ENCODE measurements around the gene GRID1.

The GRID1 gene

GRCh38 chr10:86058964-86059363, 307.6 kb downstream of the GRID1 start:
- Histone ChIP-seq H3K36me3 (ENCODE audit: low read depth) (no peaks in the 10 kb centered on the region), H3K9me3 (ENCODE audit: severe bottlenecking) (no peaks in the 10 kb centered on the region), H3K4me3 (ENCODE audit: severe bottlenecking) (no peak overlapping the region), H3K27me3 (ENCODE audit: insufficient read depth, poor library complexity, severe bottlenecking) (peaks cover 4% of the 10 kb centered on the region), H3K4me1 (ENCODE audit: insufficient read depth, poor library complexity, severe bottlenecking) (no peaks in the 10 kb centered on the region), H3K27ac (ENCODE audit: poor library complexity, severe bottlenecking) (no peak overlapping the region)
- TF ChIP-seq CTCF (IDR thresholded peaks at IDR 0.05; ENCODE audit: poor library complexity, severe bottlenecking): no peak
- ATAC-seq (ENCODE audit: low read depth) (no peak), DNase-seq (ENCODE audit: low spot score) (no peak)

GRCh38 chr10:86057708-86058107, 308.9 kb downstream of the GRID1 start:
- ATAC-seq (ENCODE audit: low read depth): no peak
- TF ChIP-seq CTCF (IDR thresholded peaks at IDR 0.05; ENCODE audit: poor library complexity, severe bottlenecking): no peak
- H3K4me3 ChIP-seq (ENCODE audit: severe bottlenecking): no peak overlapping the region

DNA sequence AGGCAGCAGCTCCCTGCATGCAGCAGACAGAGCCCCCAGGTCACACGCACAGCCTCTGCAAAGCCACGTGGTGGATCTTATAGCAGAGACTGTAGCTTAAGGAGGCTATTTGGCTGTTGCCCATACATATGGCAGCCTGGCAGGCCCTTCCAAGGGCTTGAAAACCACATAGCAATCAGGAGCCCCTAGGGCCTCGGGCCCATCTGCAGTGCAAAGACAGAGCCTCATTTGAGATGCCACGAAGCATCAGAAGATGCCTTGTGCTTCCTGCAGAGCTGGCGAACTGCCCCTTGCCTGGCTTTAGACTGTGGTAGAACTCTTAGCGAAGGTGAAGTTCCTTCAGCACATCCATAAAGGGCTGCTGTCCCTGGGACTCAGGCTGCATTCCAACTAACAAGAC, 309.9 kb downstream of the GRID1 start:
- ATAC-seq (ENCODE audit: low read depth) (no peak), DNase-seq (ENCODE audit: low spot score) (no peak)
- no peaks in the 10 kb centered on the region for H3K36me3 ChIP-seq (ENCODE audit: low read depth)
- H3K9me3 ChIP-seq (ENCODE audit: severe bottlenecking): no peaks in the 10 kb centered on the region
- peaks cover 4% of the 10 kb centered on the region for H3K27me3 ChIP-seq (ENCODE audit: insufficient read depth, poor library complexity, severe bottlenecking)
- no peak overlapping the region for H3K4me3 ChIP-seq (ENCODE audit: severe bottlenecking)
- TF ChIP-seq CTCF (IDR thresholded peaks at IDR 0.05; ENCODE audit: poor library complexity, severe bottlenecking): no peak
- H3K27ac ChIP-seq (ENCODE audit: poor library complexity, severe bottlenecking): no peak overlapping the region
- H3K4me1 ChIP-seq (ENCODE audit: insufficient read depth, poor library complexity, severe bottlenecking): no peaks in the 10 kb centered on the region

More at GRCh38 chr10:86057708-86058107, 308.9 kb downstream of the GRID1 start:
- Histone ChIP-seq H3K4me1 (ENCODE audit: insufficient read depth, poor library complexity, severe bottlenecking) (no peaks in the 10 kb centered on the region), H3K36me3 (ENCODE audit: low read depth) (no peaks in the 10 kb centered on the region), H3K27ac (ENCODE audit: poor library complexity, severe bottlenecking) (no peak overlapping the region), H3K9me3 (ENCODE audit: severe bottlenecking) (no peaks in the 10 kb centered on the region), H3K27me3 (ENCODE audit: insufficient read depth, poor library complexity, severe bottlenecking) (peaks cover 4% of the 10 kb centered on the region)
- no peak for DNase-seq (ENCODE audit: low spot score)

DNA sequence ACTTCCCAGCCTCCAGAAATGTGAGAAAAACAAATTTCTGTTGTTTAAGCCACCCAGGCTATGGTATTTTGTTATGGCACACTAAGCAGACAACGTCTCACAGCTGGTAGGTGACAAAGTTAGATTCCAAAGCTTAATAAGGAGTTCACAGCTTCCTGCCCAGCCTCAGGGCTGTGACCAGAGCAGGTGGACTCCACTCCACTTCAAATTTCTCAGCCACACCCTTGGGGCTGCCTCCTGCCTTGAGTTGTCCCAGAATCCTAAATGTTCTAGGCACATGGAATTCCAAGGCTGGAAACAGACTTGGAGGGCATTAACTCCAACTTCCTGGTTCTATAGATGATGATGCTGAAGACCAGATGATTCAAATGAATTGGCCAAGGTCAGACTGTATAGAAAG, 310.7 kb downstream of the GRID1 start:
- no peaks in the 10 kb centered on the region for H3K4me1 ChIP-seq (ENCODE audit: insufficient read depth, poor library complexity, severe bottlenecking)
- H3K27ac ChIP-seq (ENCODE audit: poor library complexity, severe bottlenecking): no peak overlapping the region
- DNase-seq (ENCODE audit: low spot score) (no peak), ATAC-seq (ENCODE audit: low read depth) (no peak)
- no peaks in the 10 kb centered on the region for H3K9me3 ChIP-seq (ENCODE audit: severe bottlenecking)
- H3K27me3 ChIP-seq (ENCODE audit: insufficient read depth, poor library complexity, severe bottlenecking): peaks cover 4% of the 10 kb centered on the region
- H3K36me3 ChIP-seq (ENCODE audit: low read depth): no peaks in the 10 kb centered on the region
- H3K4me3 ChIP-seq (ENCODE audit: severe bottlenecking): no peak overlapping the region
- TF ChIP-seq CTCF (IDR thresholded peaks at IDR 0.05; ENCODE audit: poor library complexity, severe bottlenecking): no peak

- Histone ChIP-seq H3K4me1 (ENCODE audit: insufficient read depth, poor library complexity, severe bottlenecking) (no peaks in the 10 kb centered on the region), H3K4me3 (ENCODE audit: severe bottlenecking) (no peak overlapping the region), H3K36me3 (ENCODE audit: low read depth) (no peaks in the 10 kb centered on the region), H3K27ac (ENCODE audit: poor library complexity, severe bottlenecking) (no peak overlapping the region), H3K9me3 (ENCODE audit: severe bottlenecking) (no peaks in the 10 kb centered on the region), H3K27me3 (ENCODE audit: insufficient read depth, poor library complexity, severe bottlenecking) (no peaks in the 10 kb centered on the region)
- TF ChIP-seq CTCF (IDR thresholded peaks at IDR 0.05; ENCODE audit: poor library complexity, severe bottlenecking): no peak
- ATAC-seq (ENCODE audit: low read depth) (no peak), DNase-seq (ENCODE audit: low spot score) (no peak)
Measured at GRCh38 chr10:86053675-86054074, 312.9 kb downstream of the GRID1 start.
